A673 (cell line): ENCODE data around the gene BCAR3. TPM values are rescaled to one million over a fixed set of nuclear protein-coding genes. Genes with fewer than 3 reads are reported as not detected.
"Not testable (repeated sequence)": the region's sequence is repeated elsewhere in the genome, so short reads cannot be mapped to it uniquely, and the experiment has no call there.

Source experiments
- BruUV-seq: library from RNA; stranded (reverse); fragments of 400-500 nt; replicated peaks from 2 replicates; lab custom pipeline; 2021; lab: Mats Ljungman, UMichigan
- CTCF ChIA-PET: fragments of 300-600 bp; sonication (Branson Sonifier 250); formaldehyde crosslinking; loops from one replicate; lab custom pipeline; 2022; ENCODE audit warnings: antibody characterized with exemption; lab: Charles Lee
- POLR2A ChIA-PET: fragments of 300-600 bp; sonication (Branson Sonifier 250); formaldehyde crosslinking; loops from one replicate; lab custom pipeline; 2022; ENCODE audit warnings: antibody characterized with exemption; ENCODE audit not compliant: low non-redundant PET; lab: Charles Lee
- DNase-seq: peaks from one replicate; pipeline ENCODE4 v3.0.0-alpha.2; 2015; ENCODE audit warnings: low spot score
- H3K27ac ChIP-seq: fragments of 200-600 bp; sonication (generic); 2 replicates; pipeline ENCODE4 v1.5.1; 2016; ENCODE audit warnings: mixed run types, low read depth, mild to moderate bottlenecking, mixed read lengths, antibody characterized with exemption, low read length; ENCODE audit not compliant: poor library complexity, severe bottlenecking
- H3K27me3 ChIP-seq: fragments of 200-600 bp; sonication (generic); replicated peaks from 2 replicates; pipeline ENCODE4 v1.6.1; 2017; ENCODE audit warnings: mixed run types, low read depth, mild to moderate bottlenecking, mixed read lengths, antibody characterized with exemption, low read length; ENCODE audit not compliant: insufficient read depth, poor library complexity
- H3K36me3 ChIP-seq: fragments of 200-600 bp; sonication (generic); 2 replicates; pipeline ENCODE4 v1.6.1; 2016; ENCODE audit warnings: mixed run types, mild to moderate bottlenecking, mixed read lengths, antibody characterized with exemption, low read length; ENCODE audit not compliant: insufficient read depth, poor library complexity, severe bottlenecking
- H3K4me1 ChIP-seq: fragments of 200-600 bp; sonication (generic); 2 replicates; pipeline ENCODE4 v1.6.1; 2017; ENCODE audit warnings: mixed run types, mild to moderate bottlenecking, mixed read lengths, antibody characterized with exemption, low read length; ENCODE audit not compliant: insufficient read depth, poor library complexity, severe bottlenecking
- H3K4me3 ChIP-seq: fragments of 200-600 bp; sonication (generic); 2 replicates; pipeline ENCODE4 v1.5.1; 2016; ENCODE audit warnings: low read depth, mixed run types, mild to moderate bottlenecking, mixed read lengths, low read length; ENCODE audit not compliant: poor library complexity, severe bottlenecking
- H3K9me3 ChIP-seq: fragments of 200-600 bp; sonication (generic); 2 replicates; pipeline ENCODE4 v1.6.1; 2016; ENCODE audit warnings: mixed run types, low read depth, mild to moderate bottlenecking, mixed read lengths, antibody characterized with exemption, low read length; ENCODE audit not compliant: poor library complexity, severe bottlenecking
- EZH2 ChIP-seq: fragments of 200-600 bp; sonication (generic); IDR thresholded peaks from 2 replicates; pipeline ENCODE4 v1.6.1; 2017; ENCODE audit warnings: borderline replicate concordance, low read depth, mild to moderate bottlenecking, mixed read lengths, antibody characterized with exemption, low read length; ENCODE audit not compliant: poor library complexity, severe bottlenecking
- intact Hi-C: fragments of 100-400 bp; cut with micrococcal nuclease; formaldehyde crosslinking; loops from one replicate; pipeline ENCODE4 v1.10.0; 2022; ENCODE audit not compliant: unreplicated experiment
- total RNA-seq: library from RNA; stranded (reverse); gene quantifications from 2 replicates; pipeline ENCODE4 v1.2.3, GENCODE V29; 2021
- TF ChIP-seq, protein P1 (sequence below): fragments of 300-800, 200-600 bp; sonication (generic); conservative IDR thresholded peaks from 2 replicates; pipeline ENCODE4 v1.5.1; 2017; ENCODE audit warnings: low read depth, mild to moderate bottlenecking, antibody characterized with exemption, low read length, moderate library complexity, mixed read lengths

The BCAR3 gene
- total RNA-seq, 1 experiment from 2014 or later, result 0.90 TPM

DNA sequence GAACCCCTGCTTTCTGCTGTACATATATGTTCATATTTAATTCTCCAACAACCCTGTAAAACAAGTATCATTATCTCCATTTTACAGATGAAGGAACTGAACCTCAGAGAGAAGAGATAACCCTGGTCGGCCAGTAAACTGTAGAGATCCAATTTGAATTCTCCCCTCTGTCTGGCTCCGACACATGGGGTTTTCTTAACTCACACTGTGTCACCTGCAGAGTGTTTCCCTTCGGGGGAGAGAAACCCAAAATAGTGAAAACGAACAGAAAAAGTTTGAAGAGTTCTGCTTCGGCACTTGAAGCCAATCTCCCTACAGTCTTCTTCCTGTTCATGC, 17.4 kb upstream of the BCAR3 start:
- no peak overlapping the region for H3K27ac ChIP-seq
- H3K4me1 ChIP-seq, result no peaks in the 10 kb centered on the region
- DNase-seq, result no peak
- no peaks in the 10 kb centered on the region for H3K27me3 ChIP-seq
- no TSS peak for BruUV-seq
- intact Hi-C loops, result no loop called here
- ChIA-PET CTCF (no interaction called here), POLR2A (no interaction called here)
- H3K9me3 ChIP-seq, result no peaks in the 10 kb centered on the region
- TF ChIP-seq, protein P1, sequence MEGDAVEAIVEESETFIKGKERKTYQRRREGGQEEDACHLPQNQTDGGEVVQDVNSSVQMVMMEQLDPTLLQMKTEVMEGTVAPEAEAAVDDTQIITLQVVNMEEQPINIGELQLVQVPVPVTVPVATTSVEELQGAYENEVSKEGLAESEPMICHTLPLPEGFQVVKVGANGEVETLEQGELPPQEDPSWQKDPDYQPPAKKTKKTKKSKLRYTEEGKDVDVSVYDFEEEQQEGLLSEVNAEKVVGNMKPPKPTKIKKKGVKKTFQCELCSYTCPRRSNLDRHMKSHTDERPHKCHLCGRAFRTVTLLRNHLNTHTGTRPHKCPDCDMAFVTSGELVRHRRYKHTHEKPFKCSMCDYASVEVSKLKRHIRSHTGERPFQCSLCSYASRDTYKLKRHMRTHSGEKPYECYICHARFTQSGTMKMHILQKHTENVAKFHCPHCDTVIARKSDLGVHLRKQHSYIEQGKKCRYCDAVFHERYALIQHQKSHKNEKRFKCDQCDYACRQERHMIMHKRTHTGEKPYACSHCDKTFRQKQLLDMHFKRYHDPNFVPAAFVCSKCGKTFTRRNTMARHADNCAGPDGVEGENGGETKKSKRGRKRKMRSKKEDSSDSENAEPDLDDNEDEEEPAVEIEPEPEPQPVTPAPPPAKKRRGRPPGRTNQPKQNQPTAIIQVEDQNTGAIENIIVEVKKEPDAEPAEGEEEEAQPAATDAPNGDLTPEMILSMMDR, result no peak
- no peak for TF ChIP-seq EZH2
- H3K4me3 ChIP-seq, result no peak overlapping the region
- no peaks in the 10 kb centered on the region for H3K36me3 ChIP-seq

GRCh38 chr1:93698329-93699048, 16.9 kb upstream of the BCAR3 start:
- no peak overlapping the region for H3K27ac ChIP-seq
- intact Hi-C loops, result no loop called here

GRCh38 chr1:93697566-93697965, 15.9 kb upstream of the BCAR3 start:
- CTCF ChIA-PET, intact Hi-C loops: not testable (repeated sequence)

More at GRCh38 chr1:93698329-93699048, 16.9 kb upstream of the BCAR3 start:
- POLR2A ChIA-PET, result no interaction called here
- TF ChIP-seq, protein P1, result no peak
- no peak for TF ChIP-seq EZH2
- no peak for DNase-seq
- CTCF ChIA-PET, result no interaction called here
- H3K9me3 ChIP-seq, result no peaks in the 10 kb centered on the region
- no TSS peak for BruUV-seq
- no peaks in the 10 kb centered on the region for H3K4me1 ChIP-seq
- H3K27me3 ChIP-seq, result no peaks in the 10 kb centered on the region
- H3K36me3 ChIP-seq, result no peaks in the 10 kb centered on the region
- no peak overlapping the region for H3K4me3 ChIP-seq

DNA sequence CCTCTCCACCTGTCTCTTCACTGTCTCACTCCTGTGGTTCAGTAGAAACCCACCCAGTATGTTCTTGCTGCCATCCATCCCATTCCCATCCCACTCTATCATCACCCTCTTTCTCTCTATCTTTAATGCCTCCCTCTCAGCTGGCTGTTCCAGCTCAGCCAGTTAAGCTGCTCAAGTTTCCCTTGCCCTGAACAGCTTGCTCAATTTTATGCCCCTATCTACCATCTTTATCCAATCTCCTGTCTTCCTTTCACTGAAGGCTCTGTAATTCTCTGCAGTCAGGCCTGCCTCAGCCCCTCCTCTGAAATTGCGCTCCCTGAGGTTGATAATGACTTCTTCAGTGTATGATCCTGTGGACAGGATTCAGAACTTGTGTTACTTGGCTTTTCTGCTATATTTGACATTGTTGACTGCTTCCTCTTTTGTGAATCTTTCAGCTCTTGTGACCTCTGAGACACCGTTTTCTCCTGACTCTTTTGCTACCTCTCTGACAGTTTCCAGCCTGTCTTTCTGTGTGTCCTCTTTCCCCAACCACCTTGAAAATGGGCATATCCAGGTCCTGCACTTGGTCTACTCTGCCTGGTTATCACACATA, 13.9 kb upstream of the BCAR3 start:
- BruUV-seq, result no TSS peak
- Histone ChIP-seq H3K36me3 (no peaks in the 10 kb centered on the region), H3K27me3 (no peaks in the 10 kb centered on the region), H3K4me1 (no peaks in the 10 kb centered on the region), H3K4me3 (no peak overlapping the region), H3K9me3 (no peaks in the 10 kb centered on the region), H3K27ac (no peak overlapping the region)
- ChIA-PET CTCF (no interaction called here), POLR2A (no interaction called here)
- intact Hi-C loops, result no loop called here
- TF ChIP-seq, protein P1, result no peak
- TF ChIP-seq EZH2, result no peak
- DNase-seq, result no peak

More at GRCh38 chr1:93697566-93697965, 15.9 kb upstream of the BCAR3 start:
- H3K27ac ChIP-seq, POLR2A ChIA-PET, H3K4me1 ChIP-seq, H3K27me3 ChIP-seq, H3K36me3 ChIP-seq, BruUV-seq, H3K4me3 ChIP-seq, DNase-seq, H3K9me3 ChIP-seq: not testable (repeated sequence)
